WERI-Rb-1 (cell line): Measurements from ENCODE around the gene BBX.

Source experiments
- DNase-seq: peaks from one replicate; pipeline ENCODE4 v3.0.0-alpha.2; 2020
- H3K27ac ChIP-seq: fragments of 250-450 bp; sonication (Bioruptor Pico); 2 replicates; pipeline ENCODE4 v1.5.1; 2020; ENCODE audit warnings: mild to moderate bottlenecking, moderate library complexity
- H3K27me3 ChIP-seq: fragments of 250-450 bp; sonication (Bioruptor Pico); 2 replicates; pipeline ENCODE4 v1.5.1; 2021; ENCODE audit warnings: mild to moderate bottlenecking, low read depth, moderate library complexity; ENCODE audit not compliant: insufficient read depth, severe bottlenecking
- H3K36me3 ChIP-seq: fragments of 250-450 bp; sonication (Bioruptor Pico); 2 replicates; pipeline ENCODE4 v1.5.1; 2020; ENCODE audit warnings: mild to moderate bottlenecking, moderate library complexity
- H3K4me3 ChIP-seq: 2 replicates; pipeline ENCODE4 v1.5.1; 2011; ENCODE audit warnings: low read depth, mild to moderate bottlenecking, control low read depth, low read length
- H3K9me3 ChIP-seq: fragments of 250-450 bp; sonication (Bioruptor Pico); 2 replicates; pipeline ENCODE4 v1.5.1; 2021; ENCODE audit warnings: mild to moderate bottlenecking, moderate library complexity; ENCODE audit not compliant: severe bottlenecking
- CTCF ChIP-seq: IDR thresholded peaks from 2 replicates; pipeline ENCODE4 v1.5.1; 2011; ENCODE audit warnings: low read depth, mild to moderate bottlenecking, control low read depth, inconsistent platforms, low read length

The BBX gene

GRCh38 chr3:107775974-107776373 is 253.2 kb downstream of the BBX start:
- Histone ChIP-seq H3K9me3 (no peaks in the 10 kb centered on the region), H3K36me3 (peaks cover 11% of the 10 kb centered on the region), H3K27me3 (no peaks in the 10 kb centered on the region), H3K27ac (no peak overlapping the region), H3K4me3 (no peak overlapping the region)
- no peak for TF ChIP-seq CTCF
- DNase-seq, result no peak

GRCh38 chr3:107781253-107781652 is 258.5 kb downstream of the BBX start:
- Histone ChIP-seq H3K27me3 (no peaks in the 10 kb centered on the region), H3K27ac (no peak overlapping the region), H3K9me3 (no peaks in the 10 kb centered on the region), H3K4me3 (no peak overlapping the region), H3K36me3 (peaks cover 7% of the 10 kb centered on the region)
- no peak for DNase-seq
- TF ChIP-seq CTCF, result no peak

- peaks cover 7% of the 10 kb centered on the region for H3K36me3 ChIP-seq
- TF ChIP-seq CTCF, result no peak
Measured at GRCh38 chr3:107782054-107782453, 259.3 kb downstream of the BBX start.

GRCh38 chr3:107790612-107791011 is 267.9 kb downstream of the BBX start:
- no peaks in the 10 kb centered on the region for H3K27me3 ChIP-seq
- peaks cover 6% of the 10 kb centered on the region; the same call in 1 of the 2 replicates for H3K36me3 ChIP-seq
- no peak overlapping the region for H3K4me3 ChIP-seq
- TF ChIP-seq CTCF, result no peak
- H3K9me3 ChIP-seq, result no peaks in the 10 kb centered on the region
- DNase-seq, result no peak
- H3K27ac ChIP-seq, result no peak overlapping the region

More at GRCh38 chr3:107782054-107782453, 259.3 kb downstream of the BBX start:
- no peaks in the 10 kb centered on the region for H3K27me3 ChIP-seq
- H3K27ac ChIP-seq, result no peak overlapping the region
- H3K9me3 ChIP-seq, result no peaks in the 10 kb centered on the region
- no peak for DNase-seq
- H3K4me3 ChIP-seq, result no peak overlapping the region

GRCh38 chr3:107791027-107791426 is 268.3 kb downstream of the BBX start:
- Histone ChIP-seq H3K27me3 (no peaks in the 10 kb centered on the region), H3K4me3 (no peak overlapping the region), H3K36me3 (peaks cover 6% of the 10 kb centered on the region; the same call in 1 of the 2 replicates), H3K9me3 (no peaks in the 10 kb centered on the region), H3K27ac (no peak overlapping the region)
- DNase-seq, result no peak
- no peak for TF ChIP-seq CTCF

- H3K9me3 ChIP-seq, result no peaks in the 10 kb centered on the region
- H3K27me3 ChIP-seq, result no peaks in the 10 kb centered on the region
- peaks cover 6% of the 10 kb centered on the region; the same call in 1 of the 2 replicates for H3K36me3 ChIP-seq
- DNase-seq, result no peak
- H3K4me3 ChIP-seq, result no peak overlapping the region
- H3K27ac ChIP-seq, result no peak overlapping the region
- no peak for TF ChIP-seq CTCF
Measured at GRCh38 chr3:107791450-107791849, 268.7 kb downstream of the BBX start.
